HepG2 (cell line): Measurements from ENCODE around the gene PANK2. TPM values are rescaled to one million over a fixed set of nuclear protein-coding genes. Genes with fewer than 3 reads are reported as not detected.
A peak's percentile ranks its signal among the peaks of the same experiment; 100 is the strongest.

ENCODE experiments used
- CHCHD3 ChIP-seq: sonication (generic); formaldehyde crosslinking; IDR thresholded peaks from 2 replicates; pipeline ENCODE4 v1.8.0; 2022; ENCODE audit warnings: mild to moderate bottlenecking, missing genetic modification reagents, moderate library complexity
- CHD4 ChIP-seq: fragments of 200-600 bp; sonication (generic); IDR thresholded peaks from 2 replicates; pipeline ENCODE4 v1.7.0; 2017; ENCODE audit warnings: mild to moderate bottlenecking, low read length, borderline replicate concordance
- DR1 ChIP-seq: sonication (generic); formaldehyde crosslinking; IDR thresholded peaks from 2 replicates; pipeline ENCODE4 v1.8.0; 2021; ENCODE audit warnings: mild to moderate bottlenecking, missing genetic modification reagents, inconsistent platforms
- ONECUT2 ChIP-seq: sonication (generic); formaldehyde crosslinking; IDR thresholded peaks from 2 replicates; pipeline ENCODE4 v1.4.0; 2020; ENCODE audit warnings: missing genetic modification reagents
- XBP1 ChIP-seq: sonication (generic); formaldehyde crosslinking; IDR thresholded peaks from 2 replicates; pipeline ENCODE4 v1.5.0; 2020; ENCODE audit warnings: missing genetic modification reagents
- YEATS2 ChIP-seq: sonication (generic); formaldehyde crosslinking; IDR thresholded peaks from 2 replicates; pipeline ENCODE4 v1.4.0; 2020; ENCODE audit warnings: missing genetic modification reagents, borderline replicate concordance
- ZNF232 ChIP-seq: sonication (generic); formaldehyde crosslinking; IDR thresholded peaks from 2 replicates; pipeline ENCODE4 v1.4.0; 2020; ENCODE audit warnings: missing genetic modification reagents, borderline replicate concordance
- polyA plus RNA-seq, 8 experiments: library from polyadenylated mRNA; depleted of rRNA in 3 of 8; stranded (reverse) in 7 of 8; unstranded in 1 of 8; fragments of >200 nt; fragmentation: Illumina TruSeq in 4 of 8; extraction: Trizol in 4 of 8; gene quantifications; 2 replicates each; pipeline versions ENCODE4 v1.2.1 to v1.2.3, GENCODE V29; 2011 to 2016; ENCODE audit warnings: low read depth in 4 of 8, missing spikeins in 1 of 8, mixed read lengths in 1 of 8; ENCODE audit not compliant: insufficient read depth in 1 of 8
- total RNA-seq, 5 experiments: library from RNA; depleted of rRNA; stranded (reverse); fragments of >200 nt; fragmentation: Illumina TruSeq; extraction: Trizol; gene quantifications; 2 replicates each; pipeline ENCODE4 v1.2.3, GENCODE V29; 2016; ENCODE audit warnings: low read depth in 1 of 5
- TF ChIP-seq, protein P1 (sequence below), 2 experiments: fragments of 450-650 bp in 1 of 2; sonication (generic) in 1 of 2; formaldehyde crosslinking in 1 of 2; IDR thresholded peaks; 2 replicates each; pipeline versions ENCODE4 v1.6.1 to v1.8.0; 2016 to 2022; ENCODE audit warnings: antibody characterized with exemption in 1 of 2, mild to moderate bottlenecking in 1 of 2, missing genetic modification reagents in 1 of 2
- TF ChIP-seq, protein P2 (sequence below): sonication (generic); formaldehyde crosslinking; IDR thresholded peaks from 2 replicates; pipeline ENCODE4 v1.5.1; 2020; ENCODE audit warnings: missing genetic modification reagents, mild to moderate bottlenecking, borderline replicate concordance
- TF ChIP-seq, protein P3 (sequence below): sonication (generic); formaldehyde crosslinking; IDR thresholded peaks from 2 replicates; pipeline ENCODE4 v1.4.0; 2020; ENCODE audit warnings: missing genetic modification reagents

The PANK2 gene
- total and polyA plus RNA-seq, 2 of the 13 experiments (the other 11 are each of a cell fraction or from before 2014, with no cell fraction given), result 39.2 to 123 TPM

DNA sequence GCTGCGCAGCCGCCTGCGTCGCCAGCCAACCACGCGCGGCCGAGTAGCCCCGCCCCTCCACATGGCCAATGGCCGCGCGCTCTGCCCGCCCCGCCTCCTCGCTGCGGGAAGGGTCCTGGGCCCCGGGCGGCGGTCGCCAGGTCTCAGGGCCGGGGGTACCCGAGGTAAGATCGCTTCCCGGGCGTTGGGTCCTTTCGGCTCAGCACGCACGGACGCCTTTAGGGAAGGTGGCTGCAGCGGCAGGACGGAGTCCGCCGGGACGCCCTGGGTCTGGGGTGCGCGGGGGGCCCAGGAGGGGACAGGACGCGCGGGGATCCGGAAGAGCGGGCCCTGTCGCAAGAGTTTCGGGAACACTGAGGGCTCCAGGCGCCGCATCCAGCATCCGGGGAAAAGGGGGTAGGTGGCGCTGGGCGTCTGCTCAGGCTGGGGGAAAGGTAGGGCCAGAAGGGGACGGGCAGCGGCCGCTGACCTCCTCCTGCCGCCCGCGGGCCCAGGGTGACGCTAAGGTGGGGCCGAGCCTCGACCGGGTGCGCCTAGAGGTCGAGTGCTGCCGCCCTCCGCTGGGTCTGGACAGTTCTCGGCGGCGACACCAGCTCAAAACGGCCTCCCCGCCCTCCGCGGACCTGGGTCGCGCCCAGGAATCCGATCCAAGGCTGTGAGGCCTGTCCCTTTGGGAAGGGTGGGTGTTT, 42.3 kb upstream of the PANK2 start, which contains the start of gene MAVS (continued):
- TF ChIP-seq, protein P1, sequence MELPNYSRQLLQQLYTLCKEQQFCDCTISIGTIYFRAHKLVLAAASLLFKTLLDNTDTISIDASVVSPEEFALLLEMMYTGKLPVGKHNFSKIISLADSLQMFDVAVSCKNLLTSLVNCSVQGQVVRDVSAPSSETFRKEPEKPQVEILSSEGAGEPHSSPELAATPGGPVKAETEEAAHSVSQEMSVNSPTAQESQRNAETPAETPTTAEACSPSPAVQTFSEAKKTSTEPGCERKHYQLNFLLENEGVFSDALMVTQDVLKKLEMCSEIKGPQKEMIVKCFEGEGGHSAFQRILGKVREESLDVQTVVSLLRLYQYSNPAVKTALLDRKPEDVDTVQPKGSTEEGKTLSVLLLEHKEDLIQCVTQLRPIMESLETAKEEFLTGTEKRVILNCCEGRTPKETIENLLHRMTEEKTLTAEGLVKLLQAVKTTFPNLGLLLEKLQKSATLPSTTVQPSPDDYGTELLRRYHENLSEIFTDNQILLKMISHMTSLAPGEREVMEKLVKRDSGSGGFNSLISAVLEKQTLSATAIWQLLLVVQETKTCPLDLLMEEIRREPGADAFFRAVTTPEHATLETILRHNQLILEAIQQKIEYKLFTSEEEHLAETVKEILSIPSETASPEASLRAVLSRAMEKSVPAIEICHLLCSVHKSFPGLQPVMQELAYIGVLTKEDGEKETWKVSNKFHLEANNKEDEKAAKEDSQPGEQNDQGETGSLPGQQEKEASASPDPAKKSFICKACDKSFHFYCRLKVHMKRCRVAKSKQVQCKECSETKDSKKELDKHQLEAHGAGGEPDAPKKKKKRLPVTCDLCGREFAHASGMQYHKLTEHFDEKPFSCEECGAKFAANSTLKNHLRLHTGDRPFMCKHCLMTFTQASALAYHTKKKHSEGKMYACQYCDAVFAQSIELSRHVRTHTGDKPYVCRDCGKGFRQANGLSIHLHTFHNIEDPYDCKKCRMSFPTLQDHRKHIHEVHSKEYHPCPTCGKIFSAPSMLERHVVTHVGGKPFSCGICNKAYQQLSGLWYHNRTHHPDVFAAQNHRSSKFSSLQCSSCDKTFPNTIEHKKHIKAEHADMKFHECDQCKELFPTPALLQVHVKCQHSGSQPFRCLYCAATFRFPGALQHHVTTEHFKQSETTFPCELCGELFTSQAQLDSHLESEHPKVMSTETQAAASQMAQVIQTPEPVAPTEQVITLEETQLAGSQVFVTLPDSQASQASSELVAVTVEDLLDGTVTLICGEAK (IDR thresholded peaks at IDR 0.05), result no peak
- TF ChIP-seq, protein P1 (CRISPR knock-in tag; IDR thresholded peaks at IDR 0.05), result peak; percentile 90
- TF ChIP-seq ZNF232 (CRISPR knock-in tag), result 0 out of 2 replicates have a peak, but pooled peaks have one; percentile 9
- no peak for TF ChIP-seq ONECUT2 (CRISPR knock-in tag)
- TF ChIP-seq DR1, result peak; percentile 100
- no peak; the same call in 1 of the 2 replicates for TF ChIP-seq XBP1 (CRISPR knock-in tag)
- TF ChIP-seq, protein P2, sequence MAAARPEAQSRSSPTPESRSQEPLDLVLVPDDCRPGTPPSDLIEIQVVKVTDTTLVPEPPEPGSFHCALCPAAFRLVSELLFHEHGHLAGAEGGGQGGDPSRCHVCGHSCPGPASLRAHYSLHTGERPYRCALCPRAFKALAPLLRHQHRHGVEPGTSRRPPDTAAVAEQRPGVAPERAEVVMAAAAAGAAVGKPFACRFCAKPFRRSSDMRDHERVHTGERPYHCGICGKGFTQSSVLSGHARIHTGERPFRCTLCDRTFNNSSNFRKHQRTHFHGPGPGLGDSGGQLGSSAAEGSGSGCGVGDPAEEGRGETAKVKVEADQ (CRISPR knock-in tag), result no peak; the same call in 1 of the 2 replicates
- TF ChIP-seq YEATS2 (CRISPR knock-in tag), result peak; percentile 85; the same call in 1 of the 2 replicates
- TF ChIP-seq CHD4, result no peak
- TF ChIP-seq, protein P3, sequence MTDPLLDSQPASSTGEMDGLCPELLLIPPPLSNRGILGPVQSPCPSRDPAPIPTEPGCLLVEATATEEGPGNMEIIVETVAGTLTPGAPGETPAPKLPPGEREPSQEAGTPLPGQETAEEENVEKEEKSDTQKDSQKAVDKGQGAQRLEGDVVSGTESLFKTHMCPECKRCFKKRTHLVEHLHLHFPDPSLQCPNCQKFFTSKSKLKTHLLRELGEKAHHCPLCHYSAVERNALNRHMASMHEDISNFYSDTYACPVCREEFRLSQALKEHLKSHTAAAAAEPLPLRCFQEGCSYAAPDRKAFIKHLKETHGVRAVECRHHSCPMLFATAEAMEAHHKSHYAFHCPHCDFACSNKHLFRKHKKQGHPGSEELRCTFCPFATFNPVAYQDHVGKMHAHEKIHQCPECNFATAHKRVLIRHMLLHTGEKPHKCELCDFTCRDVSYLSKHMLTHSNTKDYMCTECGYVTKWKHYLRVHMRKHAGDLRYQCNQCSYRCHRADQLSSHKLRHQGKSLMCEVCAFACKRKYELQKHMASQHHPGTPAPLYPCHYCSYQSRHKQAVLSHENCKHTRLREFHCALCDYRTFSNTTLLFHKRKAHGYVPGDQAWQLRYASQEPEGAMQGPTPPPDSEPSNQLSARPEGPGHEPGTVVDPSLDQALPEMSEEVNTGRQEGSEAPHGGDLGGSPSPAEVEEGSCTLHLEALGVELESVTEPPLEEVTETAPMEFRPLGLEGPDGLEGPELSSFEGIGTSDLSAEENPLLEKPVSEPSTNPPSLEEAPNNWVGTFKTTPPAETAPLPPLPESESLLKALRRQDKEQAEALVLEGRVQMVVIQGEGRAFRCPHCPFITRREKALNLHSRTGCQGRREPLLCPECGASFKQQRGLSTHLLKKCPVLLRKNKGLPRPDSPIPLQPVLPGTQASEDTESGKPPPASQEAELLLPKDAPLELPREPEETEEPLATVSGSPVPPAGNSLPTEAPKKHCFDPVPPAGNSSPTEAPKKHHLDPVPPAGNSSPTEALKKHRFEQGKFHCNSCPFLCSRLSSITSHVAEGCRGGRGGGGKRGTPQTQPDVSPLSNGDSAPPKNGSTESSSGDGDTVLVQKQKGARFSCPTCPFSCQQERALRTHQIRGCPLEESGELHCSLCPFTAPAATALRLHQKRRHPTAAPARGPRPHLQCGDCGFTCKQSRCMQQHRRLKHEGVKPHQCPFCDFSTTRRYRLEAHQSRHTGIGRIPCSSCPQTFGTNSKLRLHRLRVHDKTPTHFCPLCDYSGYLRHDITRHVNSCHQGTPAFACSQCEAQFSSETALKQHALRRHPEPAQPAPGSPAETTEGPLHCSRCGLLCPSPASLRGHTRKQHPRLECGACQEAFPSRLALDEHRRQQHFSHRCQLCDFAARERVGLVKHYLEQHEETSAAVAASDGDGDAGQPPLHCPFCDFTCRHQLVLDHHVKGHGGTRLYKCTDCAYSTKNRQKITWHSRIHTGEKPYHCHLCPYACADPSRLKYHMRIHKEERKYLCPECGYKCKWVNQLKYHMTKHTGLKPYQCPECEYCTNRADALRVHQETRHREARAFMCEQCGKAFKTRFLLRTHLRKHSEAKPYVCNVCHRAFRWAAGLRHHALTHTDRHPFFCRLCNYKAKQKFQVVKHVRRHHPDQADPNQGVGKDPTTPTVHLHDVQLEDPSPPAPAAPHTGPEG (CRISPR knock-in tag), result peak; percentile 80
- TF ChIP-seq CHCHD3, result 0 out of 2 replicates have a peak, but pooled peaks have one; percentile 57
